ENCODE results near the gene RIOK1.

The RIOK1 gene

DNA sequence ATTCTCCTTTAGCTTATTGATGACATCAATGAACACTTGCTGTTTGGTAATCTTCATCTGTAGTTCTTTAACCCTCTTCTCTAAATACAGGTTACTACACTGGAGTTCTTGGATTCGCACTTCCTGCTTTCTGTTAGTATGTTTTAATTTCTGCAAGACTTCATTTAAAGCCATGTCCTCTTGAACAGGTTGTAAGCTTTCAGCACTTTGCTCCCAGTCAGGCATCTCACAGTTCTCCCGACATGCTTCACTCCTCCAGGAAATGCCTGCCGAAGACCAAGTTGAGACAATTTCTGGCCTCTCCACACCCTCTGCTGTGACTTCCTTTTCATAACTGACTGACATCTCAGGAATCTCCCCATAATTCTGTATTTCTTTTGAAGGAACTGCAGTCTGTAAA lies 15.9 kb upstream of the RIOK1 start:
- no peak for DNase-seq (ENCODE audit: low spot score)
- TF ChIP-seq, protein P1, sequence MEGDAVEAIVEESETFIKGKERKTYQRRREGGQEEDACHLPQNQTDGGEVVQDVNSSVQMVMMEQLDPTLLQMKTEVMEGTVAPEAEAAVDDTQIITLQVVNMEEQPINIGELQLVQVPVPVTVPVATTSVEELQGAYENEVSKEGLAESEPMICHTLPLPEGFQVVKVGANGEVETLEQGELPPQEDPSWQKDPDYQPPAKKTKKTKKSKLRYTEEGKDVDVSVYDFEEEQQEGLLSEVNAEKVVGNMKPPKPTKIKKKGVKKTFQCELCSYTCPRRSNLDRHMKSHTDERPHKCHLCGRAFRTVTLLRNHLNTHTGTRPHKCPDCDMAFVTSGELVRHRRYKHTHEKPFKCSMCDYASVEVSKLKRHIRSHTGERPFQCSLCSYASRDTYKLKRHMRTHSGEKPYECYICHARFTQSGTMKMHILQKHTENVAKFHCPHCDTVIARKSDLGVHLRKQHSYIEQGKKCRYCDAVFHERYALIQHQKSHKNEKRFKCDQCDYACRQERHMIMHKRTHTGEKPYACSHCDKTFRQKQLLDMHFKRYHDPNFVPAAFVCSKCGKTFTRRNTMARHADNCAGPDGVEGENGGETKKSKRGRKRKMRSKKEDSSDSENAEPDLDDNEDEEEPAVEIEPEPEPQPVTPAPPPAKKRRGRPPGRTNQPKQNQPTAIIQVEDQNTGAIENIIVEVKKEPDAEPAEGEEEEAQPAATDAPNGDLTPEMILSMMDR (IDR thresholded peaks at IDR 0.05; ENCODE audit: extremely low read depth, missing control alignments), result no peak

- no peak for DNase-seq (ENCODE audit: low spot score)
- TF ChIP-seq, protein P1 (IDR thresholded peaks at IDR 0.05; ENCODE audit: extremely low read depth, missing control alignments), result no peak
Measured at GRCh38 chr6:7377961-7378360, 11.6 kb upstream of the RIOK1 start.

DNA sequence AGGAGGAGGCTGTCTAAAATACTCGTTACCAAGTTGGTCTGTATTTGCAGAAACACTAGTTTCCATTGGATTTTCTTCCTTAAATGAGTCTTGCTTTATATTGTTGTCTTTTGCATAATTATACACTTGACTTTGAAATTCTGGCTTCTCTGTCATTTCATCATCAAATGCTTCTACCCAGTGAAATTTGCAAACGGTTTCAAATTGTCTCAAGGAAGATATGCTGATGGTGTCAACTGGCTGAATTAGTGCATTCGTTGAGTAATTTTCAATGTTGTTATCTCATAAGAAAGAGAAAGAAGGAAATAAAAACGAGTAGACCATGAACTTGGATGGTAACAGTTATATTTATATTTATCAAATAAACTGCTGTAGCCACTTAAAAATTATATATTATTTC lies 10.9 kb upstream of the RIOK1 start:
- no peak for DNase-seq (ENCODE audit: low spot score)
- TF ChIP-seq, protein P1 (IDR thresholded peaks at IDR 0.05; ENCODE audit: extremely low read depth, missing control alignments), result no peak

GRCh38 chr6:7381092-7381491 lies 8.5 kb upstream of the RIOK1 start:
- TF ChIP-seq, protein P1 (IDR thresholded peaks at IDR 0.05; ENCODE audit: extremely low read depth, missing control alignments), result no peak
- no peak for DNase-seq (ENCODE audit: low spot score)

DNA sequence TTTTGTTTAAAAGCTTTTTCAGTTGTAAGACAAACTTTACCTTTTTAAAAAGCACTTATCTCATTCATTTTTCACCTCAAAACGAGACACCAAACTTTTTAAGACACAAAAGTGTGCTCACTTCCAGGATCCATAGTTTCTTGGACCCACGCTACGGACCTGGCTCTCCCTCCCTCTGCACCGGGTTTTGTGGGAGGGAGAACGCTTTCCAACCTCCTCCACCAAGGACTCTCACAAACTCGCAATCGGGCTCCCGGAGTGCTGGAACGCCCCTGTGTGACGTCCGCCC lies 502 bp upstream of the RIOK1 start:
- TF ChIP-seq, protein P1 (IDR thresholded peaks at IDR 0.05; ENCODE audit: extremely low read depth, missing control alignments), result no peak

GRCh38 chr6:7390226-7390878 lies 744 bp downstream of the RIOK1 start:
- DNase-seq (ENCODE audit: low spot score), result no peak
- TF ChIP-seq, protein P1 (IDR thresholded peaks at IDR 0.05; ENCODE audit: extremely low read depth, missing control alignments), result no peak

More for the DNA sequence above, 502 bp upstream of the RIOK1 start:
- DNase-seq (ENCODE audit: low spot score), result peak; percentile 71

DNA sequence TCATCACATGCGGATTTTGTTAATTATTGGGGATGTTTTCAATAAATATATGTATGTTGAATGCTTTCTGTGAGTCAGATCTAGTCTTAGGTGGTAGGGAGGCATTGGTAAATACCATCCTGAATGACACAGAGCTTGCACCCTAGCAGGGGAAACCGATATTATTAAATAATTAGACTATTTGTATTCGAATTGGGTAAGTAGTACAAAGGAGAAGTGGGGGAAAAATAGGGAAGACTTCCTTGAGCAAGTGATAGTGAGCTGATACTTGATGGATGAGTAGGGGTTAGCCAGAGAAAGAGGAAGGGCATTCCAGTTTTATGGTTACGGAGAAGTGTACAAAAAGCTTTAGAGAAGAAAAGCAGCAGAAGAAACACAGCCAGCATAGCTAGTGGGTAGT lies 1.5 kb downstream of the RIOK1 start:
- no peak for DNase-seq (ENCODE audit: low spot score)
- TF ChIP-seq, protein P1 (IDR thresholded peaks at IDR 0.05; ENCODE audit: extremely low read depth, missing control alignments), result no peak

Data from GM20000 (cell line).